Measurements from ENCODE around the gene MAN1A2.

MAN1A2 gene

DNA sequence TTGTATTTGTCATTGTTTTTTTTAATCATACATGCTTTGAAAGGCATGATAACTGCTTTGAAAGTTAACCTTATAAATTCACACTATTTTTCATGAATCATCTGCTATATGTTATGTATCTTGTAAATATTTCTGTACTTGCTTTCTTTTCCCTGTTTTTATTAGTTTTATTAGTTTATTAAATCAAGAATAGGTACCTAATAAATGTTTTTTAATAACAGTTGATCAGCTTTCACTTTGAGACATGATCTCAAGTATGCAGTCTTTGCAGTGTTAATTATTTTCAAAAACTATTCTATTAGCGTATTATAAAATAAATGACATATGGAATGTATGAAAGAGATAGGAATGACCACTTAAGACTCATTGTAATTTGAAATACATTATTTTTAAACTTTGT, 127.8 kb downstream of the MAN1A2 start:
- DNase-seq (ENCODE audit: low read depth, low spot score): no peak

DNA sequence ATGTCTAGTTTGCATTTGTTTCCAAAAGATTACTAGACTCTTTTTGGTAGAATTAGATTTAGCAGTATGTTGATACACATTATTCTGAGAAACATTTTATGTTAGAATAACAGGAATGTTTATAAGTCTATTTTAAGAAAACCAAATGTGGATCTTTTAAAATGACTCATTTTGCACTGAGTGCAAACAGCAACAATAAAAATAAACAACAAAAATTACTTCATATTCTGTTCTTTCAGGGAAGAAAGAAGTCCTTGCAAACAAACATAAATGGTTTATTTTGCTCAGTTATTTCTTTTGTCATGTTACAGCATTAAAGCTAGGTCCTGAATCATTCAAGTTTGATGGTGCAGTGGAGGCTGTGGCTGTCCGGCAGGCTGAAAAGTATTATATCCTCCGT, 131.8 kb downstream of the MAN1A2 start:
- DNase-seq (ENCODE audit: low read depth, low spot score): no peak

DNA sequence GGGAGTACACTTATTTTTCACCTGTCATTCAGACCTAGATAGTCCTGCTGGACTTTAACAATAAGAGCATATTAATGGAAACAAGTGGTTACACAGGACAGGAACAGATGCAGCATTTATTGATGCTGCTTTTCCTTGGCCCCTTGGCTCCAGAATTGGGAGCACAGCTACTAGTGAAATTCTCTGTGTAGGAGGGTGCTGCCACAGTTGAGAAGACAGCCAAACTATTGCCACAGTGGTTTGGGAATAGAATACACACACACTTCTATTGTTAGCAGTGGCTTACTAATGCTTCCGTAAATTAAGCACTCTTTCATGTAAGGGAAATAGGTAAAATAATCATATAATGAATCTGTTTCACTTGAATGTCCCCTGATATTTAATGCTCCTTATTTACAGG, 133.3 kb downstream of the MAN1A2 start:
- DNase-seq (ENCODE audit: low read depth, low spot score): no peak

DNA sequence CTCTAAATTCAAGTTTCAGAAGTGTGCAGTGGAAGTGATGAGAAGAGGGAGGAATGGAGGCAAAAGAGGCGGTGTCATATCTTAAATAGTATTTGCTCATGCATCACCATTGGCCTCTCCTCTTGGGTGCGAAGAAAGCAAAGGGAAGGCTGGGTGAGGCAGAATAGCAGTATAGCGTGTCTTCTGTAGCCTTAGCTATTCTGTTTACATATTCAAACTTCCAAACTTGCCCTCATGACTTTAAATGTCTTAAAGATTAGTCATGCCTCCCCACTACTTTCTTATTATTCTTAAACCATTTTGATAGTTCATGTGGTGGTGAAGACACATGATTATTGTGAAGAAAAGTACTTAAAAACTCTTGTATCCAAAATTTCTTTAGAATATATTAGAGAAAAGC, 134.0 kb downstream of the MAN1A2 start:
- DNase-seq (ENCODE audit: low read depth, low spot score): peak; percentile 46

DNA sequence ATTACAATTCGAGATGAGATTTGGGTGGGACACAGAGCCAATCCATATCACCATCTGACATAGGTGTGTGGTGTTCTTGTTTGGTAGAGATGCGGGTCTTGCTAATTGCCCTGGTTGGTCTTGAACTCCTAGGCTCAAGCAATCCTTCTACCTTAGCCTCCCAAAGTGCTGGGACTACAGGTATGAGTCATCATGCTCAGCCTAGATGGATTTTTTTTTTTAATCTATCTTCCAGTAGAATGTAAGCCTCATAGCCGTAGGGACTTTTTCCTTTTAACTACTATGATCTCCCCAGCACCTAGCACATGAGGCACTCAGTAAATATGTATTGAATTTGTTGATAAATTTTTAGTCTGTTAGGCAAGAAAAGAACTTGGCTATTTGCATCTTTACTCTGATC, 144.0 kb downstream of the MAN1A2 start:
- no peak for DNase-seq (ENCODE audit: low read depth, low spot score)

DNA sequence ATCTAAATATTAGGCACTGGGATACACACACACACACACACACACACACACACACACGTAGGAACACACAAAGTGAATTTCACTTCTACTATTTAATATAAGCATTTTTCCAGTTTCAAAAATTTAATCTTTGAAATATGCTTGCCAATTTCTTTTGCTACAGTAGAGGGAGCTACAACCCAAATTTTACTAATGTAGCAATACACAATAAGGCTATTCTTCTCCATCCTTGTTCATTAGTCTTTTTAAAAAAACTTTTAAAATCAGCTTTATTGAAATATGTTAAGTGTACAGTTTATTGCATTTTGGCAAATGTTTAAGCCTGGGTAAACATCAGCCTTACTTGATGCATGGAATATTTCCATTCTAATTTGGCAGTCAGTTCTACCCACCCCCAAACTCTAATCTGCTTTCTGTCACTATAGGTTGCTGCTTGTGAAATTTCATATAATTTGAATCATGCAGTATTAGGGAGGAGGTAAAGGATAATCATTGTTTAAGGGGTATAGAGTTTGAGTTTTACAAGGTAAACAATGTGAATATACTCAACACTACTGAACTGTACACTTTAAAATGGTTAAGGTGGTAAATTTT, 145.6 kb downstream of the MAN1A2 start:
- no peak for DNase-seq (ENCODE audit: low read depth, low spot score)

DNA sequence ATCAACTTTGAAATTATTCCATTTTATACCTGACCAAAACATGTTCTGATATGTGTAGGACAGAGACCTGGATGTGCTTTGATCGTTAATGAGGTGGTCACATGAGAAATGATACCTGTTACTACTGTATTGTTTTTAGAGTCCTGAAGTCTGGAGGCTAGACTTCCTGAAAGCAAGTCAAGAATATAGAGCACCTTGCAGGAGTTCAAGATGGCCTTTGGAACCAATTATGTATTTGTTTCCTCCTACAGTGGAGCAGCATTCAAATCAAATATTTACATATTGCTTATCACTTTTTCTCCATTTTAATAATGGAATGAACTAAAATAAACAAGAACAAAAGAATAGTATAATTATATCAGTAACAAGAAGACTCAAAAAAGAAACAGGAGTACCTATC, 155.9 kb downstream of the MAN1A2 start:
- no peak for DNase-seq (ENCODE audit: low read depth, low spot score)

DNA sequence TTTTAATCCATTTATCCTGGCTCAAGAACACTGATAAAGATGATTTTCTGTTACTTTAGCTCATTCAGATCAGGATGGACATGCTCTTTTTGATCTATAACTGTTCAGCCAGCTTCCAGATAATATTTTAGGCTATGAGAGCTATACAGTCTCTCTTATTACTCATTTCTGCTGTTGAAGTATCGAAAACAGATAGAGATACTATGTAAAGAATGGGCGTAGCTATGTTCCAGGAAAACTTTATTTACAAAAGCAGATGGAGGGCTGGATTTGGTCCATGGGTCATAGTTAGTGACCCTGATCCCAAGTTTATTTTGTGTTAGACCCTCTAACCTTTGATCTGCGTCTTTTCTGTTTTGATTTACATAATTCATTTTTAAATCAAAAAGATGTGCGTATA, 159.8 kb downstream of the MAN1A2 start:
- no peak for DNase-seq (ENCODE audit: low read depth, low spot score)

DNA sequence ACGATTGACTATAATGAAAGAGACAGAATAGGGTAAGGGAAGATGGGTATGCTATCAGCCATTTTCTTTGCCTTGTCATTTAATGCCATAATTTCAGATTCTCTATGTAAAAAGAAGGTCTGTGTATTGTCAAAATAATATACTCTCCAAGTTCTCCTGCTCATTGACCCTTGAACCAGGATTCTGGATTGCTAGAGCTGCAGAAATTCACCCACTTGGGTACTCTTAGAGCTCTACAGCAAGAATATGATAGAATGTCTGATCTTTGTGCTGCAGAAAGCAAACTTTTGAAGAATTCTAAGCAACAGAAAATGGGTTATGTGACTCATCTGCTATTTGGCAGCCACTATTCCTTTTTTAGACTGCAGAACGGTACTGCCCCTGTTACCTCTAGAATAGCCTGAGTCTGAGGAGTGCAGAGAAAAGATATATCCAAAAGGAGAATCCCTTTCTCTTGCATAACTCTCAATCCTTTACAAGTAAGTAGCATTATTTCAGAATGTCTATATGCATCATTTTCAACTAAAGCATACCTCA, 160.4 kb downstream of the MAN1A2 start:
- no peak for DNase-seq (ENCODE audit: low read depth, low spot score)

DNA sequence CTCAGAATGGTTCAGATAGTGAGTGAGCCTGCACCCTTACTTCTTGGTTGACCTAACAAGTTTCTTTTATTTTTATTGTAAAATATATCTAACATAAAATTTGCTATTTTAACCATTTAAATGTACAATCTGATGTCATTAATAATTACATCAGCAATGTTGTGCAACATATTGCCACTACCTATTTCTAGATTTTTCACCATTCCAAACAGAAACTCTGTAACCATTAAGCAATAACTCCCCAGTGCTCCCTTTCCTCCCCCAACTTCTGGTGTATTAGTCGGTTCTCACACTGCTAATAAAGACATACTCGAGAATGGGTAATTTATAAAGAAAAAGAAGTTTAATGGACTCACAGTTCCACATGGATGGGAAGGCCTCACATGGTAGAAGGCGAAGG, 162.4 kb downstream of the MAN1A2 start:
- DNase-seq (ENCODE audit: low read depth, low spot score): no peak

DNA sequence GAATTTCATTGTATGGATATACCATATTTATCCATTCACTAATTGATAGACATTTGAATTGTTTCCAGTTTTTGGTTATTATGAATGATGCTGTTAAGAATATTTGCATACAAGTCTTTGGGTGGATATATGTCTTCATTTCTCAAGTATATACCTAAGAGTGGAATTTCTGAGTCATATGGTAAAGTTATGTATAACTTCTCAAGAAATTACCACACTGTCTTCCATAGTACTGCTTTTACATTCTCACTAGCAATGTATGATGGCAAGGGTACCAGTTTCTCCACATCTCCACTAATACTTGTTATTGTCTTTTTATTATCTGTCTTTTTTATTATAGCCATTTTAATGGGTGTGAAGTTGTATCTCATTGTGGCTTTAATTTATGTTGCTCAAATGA, 164.0 kb downstream of the MAN1A2 start:
- DNase-seq (ENCODE audit: low read depth, low spot score): no peak

DNA sequence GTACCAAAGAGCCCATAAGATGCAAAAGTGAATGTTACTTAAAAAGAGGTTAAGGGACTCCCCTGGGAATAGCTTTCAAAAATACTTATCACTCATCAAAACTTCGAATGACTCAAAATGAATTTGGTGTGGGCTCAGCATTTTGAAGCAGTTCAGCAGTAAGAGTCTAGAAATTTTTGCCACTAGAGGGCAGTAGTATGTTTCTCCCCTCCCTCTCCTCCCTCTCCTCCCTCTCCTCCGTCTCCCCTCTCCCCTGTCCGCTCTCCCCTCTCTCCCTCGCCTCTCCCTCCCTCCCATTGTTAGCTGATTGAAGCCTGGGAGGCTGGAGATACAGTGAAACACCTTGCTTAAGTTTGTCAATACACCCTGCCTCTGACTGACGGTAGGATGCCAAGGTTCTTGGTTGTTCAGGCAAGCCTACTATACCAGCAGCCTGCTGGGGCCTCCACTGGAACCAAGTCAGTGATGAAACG, 167.8 kb downstream of the MAN1A2 start:
- DNase-seq (ENCODE audit: low read depth, low spot score): peak; percentile 12

DNA sequence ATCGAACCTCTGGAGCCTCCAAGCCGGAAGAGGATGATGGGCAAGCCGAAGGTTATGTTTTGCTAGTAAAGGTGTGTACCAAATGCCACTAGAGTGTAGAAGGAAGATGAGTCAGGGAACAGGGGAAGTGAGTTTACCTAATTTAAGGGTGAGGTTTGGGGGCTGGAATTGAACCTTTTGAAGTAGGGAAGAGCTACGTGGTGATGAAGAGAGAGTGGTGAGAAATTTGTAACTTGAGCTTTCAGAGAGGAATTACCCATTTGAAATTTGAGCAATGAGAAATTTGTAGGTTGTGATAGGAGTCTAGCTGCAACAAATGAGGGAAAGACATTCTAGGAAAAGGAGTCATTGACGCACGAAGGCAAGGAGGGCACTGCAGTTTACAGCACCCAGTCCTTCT, 168.6 kb downstream of the MAN1A2 start:
- no peak for DNase-seq (ENCODE audit: low read depth, low spot score)

DNA sequence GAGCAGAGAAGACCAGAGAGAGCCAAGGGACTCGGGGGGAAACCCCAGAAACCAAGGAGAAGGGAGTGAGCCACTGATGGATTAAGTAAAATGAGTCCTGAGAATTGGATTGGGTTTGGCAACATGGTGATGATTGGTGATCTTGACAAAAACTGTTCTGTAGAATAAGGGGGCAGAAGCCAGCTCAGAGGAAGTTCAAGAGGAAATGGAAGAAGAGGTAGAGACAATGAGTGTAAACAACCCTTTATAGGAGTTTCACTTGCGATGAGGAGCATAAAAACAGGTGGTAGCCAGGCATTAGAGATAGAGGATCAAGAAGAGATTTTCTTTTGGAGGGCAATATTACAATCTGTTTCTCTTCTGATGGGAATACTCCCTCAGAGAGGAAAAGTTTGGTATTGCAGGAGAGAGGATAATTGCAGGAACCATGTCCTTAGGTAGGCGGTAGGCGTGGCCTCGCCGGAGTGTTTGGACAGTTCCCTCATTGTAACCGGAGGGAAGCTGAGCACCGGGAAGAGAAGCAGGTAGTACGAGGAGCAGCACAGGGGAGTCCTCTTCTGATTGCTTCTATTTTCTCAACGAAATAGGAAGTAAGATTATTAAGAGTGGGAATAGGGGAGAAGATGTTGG, 170.2 kb downstream of the MAN1A2 start:
- no peak for DNase-seq (ENCODE audit: low read depth, low spot score)

DNA sequence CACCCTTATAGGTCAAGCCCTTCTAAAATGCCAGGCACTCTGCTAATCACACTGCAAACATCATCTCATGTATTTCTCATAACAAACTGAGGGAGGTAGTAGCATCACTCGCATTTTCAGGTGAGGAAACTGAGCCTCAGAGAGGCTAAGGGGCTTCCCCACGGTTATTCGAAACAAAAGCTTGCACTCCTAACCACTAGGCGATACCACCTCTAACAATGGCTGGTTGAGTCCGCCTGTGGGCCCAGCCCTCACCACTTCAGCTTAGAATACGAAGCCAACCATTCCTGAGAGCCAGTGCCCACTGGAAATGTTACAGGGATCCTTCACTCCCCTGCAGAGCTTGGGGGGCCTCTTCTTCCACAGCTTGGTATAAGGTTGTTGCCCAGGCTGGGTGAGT, 173.3 kb downstream of the MAN1A2 start:
- DNase-seq (ENCODE audit: low read depth, low spot score): no peak

DNA sequence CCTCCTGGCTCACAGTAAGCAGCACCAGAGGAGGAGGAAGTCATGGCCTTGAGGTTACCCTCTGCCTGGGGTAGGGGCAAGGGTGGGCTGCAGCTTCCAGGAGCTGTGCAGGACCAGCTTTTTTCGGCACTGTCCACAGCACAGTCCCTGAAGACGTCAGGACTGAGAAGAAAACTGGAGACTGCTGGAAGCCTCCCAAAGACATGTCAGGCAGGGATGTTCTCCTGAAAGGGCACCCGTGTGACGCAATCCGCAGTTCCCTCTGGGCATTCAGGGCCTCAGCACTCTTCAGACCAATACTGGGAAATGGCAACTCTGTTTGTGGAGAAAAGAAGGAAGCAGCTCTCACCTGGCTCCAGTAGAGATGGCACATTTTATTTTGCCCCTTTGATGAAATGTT, 173.8 kb downstream of the MAN1A2 start:
- no peak for DNase-seq (ENCODE audit: low read depth, low spot score)

DNA sequence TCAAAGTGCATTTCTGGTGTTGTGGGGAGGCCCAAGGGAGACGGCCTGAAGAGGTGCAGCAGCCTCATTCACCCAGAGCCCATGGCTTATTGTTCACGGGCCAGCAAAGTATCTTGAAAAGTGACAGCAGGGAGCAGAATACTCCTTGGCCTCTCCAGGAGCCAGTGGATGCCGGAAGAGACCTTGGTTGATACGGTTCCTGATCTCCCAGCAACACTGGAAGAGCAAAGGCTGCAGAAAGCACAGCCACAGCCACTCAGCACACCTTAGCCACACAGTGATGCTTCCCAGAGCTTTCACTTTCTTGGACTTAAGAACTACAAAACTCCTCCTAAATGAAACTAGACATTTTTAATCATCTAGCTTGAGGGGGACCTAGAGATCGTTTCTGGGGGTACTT, 174.3 kb downstream of the MAN1A2 start:
- no peak for DNase-seq (ENCODE audit: low read depth, low spot score)

DNA sequence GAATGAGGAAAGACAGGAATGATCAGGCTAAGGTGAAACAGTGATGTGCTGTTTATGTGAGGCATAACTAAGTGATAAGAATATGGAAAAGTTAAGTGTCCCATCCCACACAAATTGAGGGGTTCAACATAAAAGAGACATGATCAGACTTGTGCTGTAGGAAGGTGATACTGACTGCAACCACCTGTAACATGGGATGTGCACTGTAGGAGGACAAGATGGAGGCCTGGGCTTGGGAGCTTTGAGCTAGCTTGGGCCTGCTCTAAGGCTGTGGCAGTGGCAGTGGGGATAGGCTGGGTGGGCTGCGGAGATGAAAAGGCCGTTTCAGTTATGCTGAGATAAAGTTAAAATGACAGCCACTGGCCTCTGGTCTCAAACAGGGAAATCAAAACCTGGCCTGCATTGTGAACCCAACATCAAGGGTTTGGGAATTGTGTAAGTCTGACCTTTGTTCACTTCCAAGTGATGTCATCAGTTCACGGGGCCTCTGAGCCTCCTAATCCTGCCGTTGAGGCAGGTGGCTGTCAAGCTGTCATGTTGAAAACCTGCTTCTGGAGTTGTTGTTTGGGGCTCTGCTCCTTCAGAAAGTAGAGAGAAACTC, 177.4 kb downstream of the MAN1A2 start:
- no peak for DNase-seq (ENCODE audit: low read depth, low spot score)

DNA sequence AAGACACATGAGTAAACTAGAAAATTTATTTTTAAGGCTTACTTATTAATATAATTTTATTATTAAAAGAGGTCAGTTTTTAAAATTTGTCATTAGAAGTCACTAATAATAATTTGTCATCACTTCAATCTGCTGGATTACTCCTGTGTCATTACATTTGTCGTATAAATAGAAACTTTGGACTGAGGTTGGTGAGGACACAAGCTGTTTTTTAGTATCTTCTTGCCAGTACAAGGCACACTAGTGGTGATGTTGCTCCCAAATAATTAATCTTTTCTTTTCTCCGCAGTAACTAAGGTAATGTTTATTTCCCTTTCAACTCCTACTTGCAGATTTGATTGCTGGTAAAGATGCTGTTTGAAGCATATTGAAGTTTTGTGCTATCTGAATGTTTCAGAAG, 179.2 kb downstream of the MAN1A2 start:
- no peak for DNase-seq (ENCODE audit: low read depth, low spot score)

DNA sequence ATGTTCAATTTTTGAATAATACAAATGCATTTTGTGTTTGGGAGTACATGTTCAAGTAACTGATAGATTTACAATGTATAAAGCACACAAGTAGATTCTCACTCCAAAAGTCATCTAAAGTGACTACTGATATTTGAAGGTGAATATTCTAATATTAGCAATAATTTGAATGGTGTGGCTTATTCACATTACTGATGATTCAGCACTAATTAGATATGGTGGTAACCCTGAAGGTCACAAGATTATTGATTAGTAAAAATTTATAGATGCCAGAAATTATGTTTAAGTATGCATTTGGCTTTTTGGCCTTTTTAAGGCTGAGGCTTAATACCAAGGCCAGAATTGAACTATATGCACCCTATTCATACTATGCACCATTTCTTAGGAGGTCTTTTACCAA, 186.2 kb downstream of the MAN1A2 start:
- DNase-seq (ENCODE audit: low read depth, low spot score): no peak

DNA sequence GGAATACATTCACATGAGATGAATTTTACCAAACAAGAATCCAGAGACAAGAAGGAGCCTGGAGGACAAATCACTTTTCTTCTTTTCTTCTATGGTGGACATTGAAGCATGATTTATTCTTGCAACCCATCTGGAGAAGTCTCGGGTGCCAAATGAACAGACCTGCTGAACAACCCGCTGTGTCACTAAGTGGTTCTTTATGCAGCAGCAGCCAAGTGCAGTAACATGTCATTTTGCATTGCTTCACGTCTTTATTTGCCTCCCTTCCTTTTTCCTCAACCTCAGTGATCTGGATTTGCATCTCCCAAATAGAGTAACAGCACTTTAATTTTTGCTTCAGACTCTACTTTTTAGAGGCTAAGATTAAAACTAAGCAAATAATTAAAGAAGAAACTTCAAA, 188.6 kb downstream of the MAN1A2 start:
- no peak for DNase-seq (ENCODE audit: low read depth, low spot score)

DNA sequence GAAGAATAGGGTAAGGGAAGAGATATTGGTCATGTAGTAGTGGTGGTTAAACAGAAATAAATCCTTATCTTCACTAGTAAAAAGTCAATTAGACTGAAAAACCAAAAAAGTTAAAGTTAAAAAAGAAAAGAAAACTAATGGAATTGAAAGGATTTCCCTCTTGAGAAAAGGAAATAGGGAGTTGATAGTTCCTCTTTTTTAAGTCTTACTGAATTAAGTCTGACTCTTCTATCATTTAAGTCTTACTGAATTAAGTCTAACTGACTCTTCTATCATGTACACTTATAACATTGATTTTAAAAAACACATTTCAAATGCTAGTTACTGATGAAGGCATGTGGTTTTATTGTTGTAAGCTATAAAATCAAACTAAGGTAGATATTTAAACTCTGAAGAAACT, 189.1 kb downstream of the MAN1A2 start:
- no peak for DNase-seq (ENCODE audit: low read depth, low spot score)

DNA sequence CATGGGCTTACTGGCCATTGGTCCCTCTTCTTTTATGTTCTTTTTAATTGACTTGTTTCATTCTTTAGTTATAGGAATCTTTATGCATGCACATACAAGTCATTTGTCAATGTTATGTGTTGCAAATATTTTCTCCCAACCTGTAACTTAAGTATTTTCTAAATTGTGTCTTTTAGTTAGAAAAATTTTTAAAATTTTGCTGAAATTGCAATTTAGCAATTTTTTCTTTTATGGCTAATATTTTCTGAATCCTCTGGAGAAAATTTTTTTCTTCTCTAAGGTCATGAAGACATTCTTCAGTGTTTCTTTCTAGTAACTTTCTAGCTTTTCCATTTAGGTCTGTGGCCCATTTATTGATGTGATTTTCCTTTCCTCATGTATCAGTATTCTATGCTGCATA, 189.7 kb downstream of the MAN1A2 start:
- no peak for DNase-seq (ENCODE audit: low read depth, low spot score)

Measured in brain pericyte (primary cell).